GM12878 (cell line): ENCODE results near the gene LRRC8A. TPM values are rescaled to one million over a fixed set of nuclear protein-coding genes. Genes with fewer than 3 reads are reported as not detected.

Source experiments
- ATAC-seq: fragments of 200-7000 bp; cut with Tn5 transposase; 3 replicates; pipeline ENCODE4 v1.9.1; 2020; ENCODE audit warnings: mild to moderate bottlenecking, moderate library complexity
- BruUV-seq: library from RNA; stranded (reverse); fragments of 400-500 nt; replicated peaks from 2 replicates; lab custom pipeline; 2021; lab: Mats Ljungman, UMichigan
- CTCF ChIA-PET: fragments of 300-600 bp; sonication (Branson Sonifier 250); formaldehyde crosslinking; extraction: SDS; loops from one replicate; lab custom pipeline; 2021; ENCODE audit warnings: inconsistent platforms; lab: Yijun Ruan, JAX
- POLR2A ChIA-PET: fragments of 350-600 bp; formaldehyde crosslinking; extraction: SDS; loops from one replicate; lab custom pipeline; 2021; ENCODE audit warnings: inconsistent platforms; lab: Charles Lee
- RAD21 ChIA-PET: fragments of 300-600 bp; sonication (Branson Sonifier 250); formaldehyde crosslinking; loops from one replicate; lab custom pipeline; 2023; ENCODE audit warnings: antibody characterized with exemption; ENCODE audit not compliant: unreplicated experiment; lab: Charles Lee
- SMC1A ChIA-PET: fragments of 300-600 bp; sonication (Branson Sonifier 250); formaldehyde crosslinking; loops from one replicate; lab custom pipeline; 2023; ENCODE audit not compliant: unreplicated experiment, uncharacterized antibody; lab: Charles Lee
- DNase-seq: peaks from one replicate; pipeline ENCODE4 v3.0.0-alpha.2; 2011; ENCODE audit warnings: low read depth, low spot score
- FAIRE-seq: peaks from 3 replicates; lab custom pipeline; 2011; peaks lifted over from hg19 to GRCh38; lab: Jason Lieb, UNC
- H2AFZ ChIP-seq: 2 replicates; pipeline ENCODE4 v1.6.0; 2011; ENCODE audit warnings: low read depth, low read length, control low read depth; ENCODE audit not compliant: control insufficient read depth
- H3K27ac ChIP-seq: 2 replicates; pipeline ENCODE4 v1.5.1; 2011; ENCODE audit warnings: control low read depth; ENCODE audit not compliant: control insufficient read depth, insufficient read depth
- H3K27me3 ChIP-seq, 2 experiments: replicated peaks in 1 of 2; 2 replicates each; pipeline versions ENCODE4 v1.6.0 to v1.6.1; 2011; ENCODE audit warnings: low read length in 1 of 2; ENCODE audit not compliant: control insufficient read depth in 2 of 2, insufficient read depth in 2 of 2
- H3K36me3 ChIP-seq, 2 experiments: 2 replicates each; pipeline ENCODE4 v1.5.1; 2011; ENCODE audit warnings: low read length in 1 of 2; ENCODE audit not compliant: control insufficient read depth in 2 of 2, insufficient read depth in 2 of 2
- H3K4me1 ChIP-seq: 2 replicates; pipeline ENCODE4 v1.6.1; 2011; ENCODE audit warnings: mild to moderate bottlenecking, low read length, moderate library complexity, mixed read lengths; ENCODE audit not compliant: control insufficient read depth, insufficient read depth
- H3K4me2 ChIP-seq: 2 replicates; pipeline ENCODE4 v1.6.0; 2011; ENCODE audit warnings: control low read depth; ENCODE audit not compliant: control insufficient read depth, insufficient read depth
- H3K4me3 ChIP-seq: fragments of 200-600 bp; sonication (generic); 2 replicates; pipeline ENCODE4 v1.5.1; 2016
- H3K79me2 ChIP-seq: 2 replicates; pipeline ENCODE4 v1.6.0; 2011; ENCODE audit warnings: low read length; ENCODE audit not compliant: control insufficient read depth, insufficient read depth
- H3K9ac ChIP-seq: 2 replicates; pipeline ENCODE4 v1.8.0; 2011; ENCODE audit warnings: low read length, control low read depth, mixed read lengths; ENCODE audit not compliant: control insufficient read depth, insufficient read depth
- H3K9me3 ChIP-seq: replicated peaks from 3 replicates; pipeline ENCODE4 v1.5.1; 2011; ENCODE audit warnings: mild to moderate bottlenecking, low read length; ENCODE audit not compliant: control insufficient read depth, insufficient read depth
- H4K20me1 ChIP-seq: 2 replicates; pipeline ENCODE4 v1.6.0; 2011; ENCODE audit not compliant: control insufficient read depth, insufficient read depth
- ASH2L ChIP-seq: fragments of 300-600, 200-600 bp; sonication (generic); IDR thresholded peaks from 2 replicates; pipeline ENCODE4 v1.6.1; 2017; ENCODE audit warnings: low read depth, mild to moderate bottlenecking, borderline replicate concordance
- CBX3 ChIP-seq: fragments of 200-600 bp; sonication (generic); IDR thresholded peaks from 2 replicates; pipeline ENCODE4 v1.6.1; 2016; ENCODE audit warnings: low read depth, borderline replicate concordance
- CREM ChIP-seq: IDR thresholded peaks from 2 replicates; pipeline ENCODE4 v1.6.1; 2014; ENCODE audit warnings: antibody characterized with exemption, low read depth
- HDGF ChIP-seq: fragments of 450-650 bp; IDR thresholded peaks from 2 replicates; pipeline ENCODE4 v1.6.1; 2016; ENCODE audit warnings: antibody characterized with exemption
- MEF2B ChIP-seq: fragments of 450-650 bp; IDR thresholded peaks from 2 replicates; pipeline ENCODE4 v1.6.1; 2018; ENCODE audit warnings: mild to moderate bottlenecking, moderate library complexity; ENCODE audit not compliant: partially characterized antibody, poor library complexity, severe bottlenecking
- PML ChIP-seq: IDR thresholded peaks from 2 replicates; pipeline ENCODE4 v1.6.1; 2012; ENCODE audit warnings: low read length, inconsistent platforms
- POLR2AphosphoS2 ChIP-seq: IDR thresholded peaks from 2 replicates; pipeline ENCODE4 v1.6.1; 2011; ENCODE audit warnings: low read depth, mild to moderate bottlenecking, low read length, improper control_type of control experiment, moderate library complexity
- STAT1 ChIP-seq: fragments of 450-650 bp; conservative IDR thresholded peaks from 2 replicates; pipeline ENCODE4 v1.6.1; 2014; ENCODE audit warnings: antibody characterized with exemption, mild to moderate bottlenecking
- STAT3 ChIP-seq: IDR thresholded peaks from 2 replicates; pipeline ENCODE4 v1.6.1; 2011; ENCODE audit warnings: low read depth, low read length, improper control_type of control experiment
- TAF1 ChIP-seq: IDR thresholded peaks from 2 replicates; pipeline ENCODE4 v1.6.1; 2011; ENCODE audit warnings: mild to moderate bottlenecking, low read depth, low read length, borderline replicate concordance
- TARDBP ChIP-seq: IDR thresholded peaks from 2 replicates; pipeline ENCODE4 v1.6.1; 2016; ENCODE audit warnings: borderline replicate concordance
- ZNF207 ChIP-seq: fragments of 450-650 bp; IDR thresholded peaks from 2 replicates; pipeline ENCODE4 v1.6.1; 2014; ENCODE audit warnings: antibody characterized with exemption, mild to moderate bottlenecking, borderline replicate concordance
- ZZZ3 ChIP-seq: IDR thresholded peaks from 2 replicates; pipeline ENCODE4 v1.6.1; 2011; ENCODE audit warnings: low read depth; ENCODE audit not compliant: control insufficient read depth, insufficient read length
- WGBS: methylation state at CpG from one replicate; pipeline ENCODE4 v1.1.6; 2016; ENCODE audit warnings: low lambda C conversion rate; ENCODE audit not compliant: insufficient replicate concordance, insufficient coverage; ENCODE audit errors: missing lambda C conversion rate; 5-methylcytosine and 5-hydroxymethylcytosine counted together
- in situ Hi-C: fragments of 300-500 bp; cut with MboI; formaldehyde crosslinking; loops from 9 replicates; pipeline ENCODE4 v1.14.3; 2018; ENCODE audit warnings: mixed read lengths
- intact Hi-C: fragments of 100-400 bp; cut with micrococcal nuclease; formaldehyde crosslinking; loops from one replicate; pipeline ENCODE4 v1.14.2; 2022; ENCODE audit not compliant: unreplicated experiment
- polyA plus RNA-seq, 11 experiments: library from polyadenylated mRNA; depleted of rRNA in 4 of 11; unstranded in 6 of 11; stranded (reverse) in 5 of 11; fragments of >200 nt; fragmentation: Nextera tagmentation in 4 of 11; fragmentation: Illumina TruSeq in 1 of 11; extraction: Ambion mirVana in 4 of 11; extraction: Trizol in 1 of 11; gene quantifications; 1 replicate in 1 of 11; 2 replicates in 10 of 11; pipeline versions ENCODE4 v1.2.1 to v1.2.3, GENCODE V29; 2011 to 2016; ENCODE audit warnings: inconsistent platforms in 2 of 11, missing spikeins in 2 of 11, low read depth in 1 of 11
- total RNA-seq, 4 experiments: library from RNA; depleted of rRNA in 3 of 4; stranded (reverse); fragments of >200 nt in 3 of 4; fragmentation: Illumina TruSeq in 1 of 4; extraction: Trizol in 1 of 4; gene quantifications; 2 replicates each; pipeline versions ENCODE4 v1.2.1 to v1.2.3, GENCODE V29; 2013 to 2021
- TF ChIP-seq, protein P1 (sequence below): fragments of 450-650 bp; IDR thresholded peaks from 2 replicates; pipeline ENCODE4 v1.6.1; 2017; ENCODE audit warnings: mild to moderate bottlenecking
- TF ChIP-seq, protein P2 (sequence below): fragments of 450-650 bp; formaldehyde crosslinking; IDR thresholded peaks from 2 replicates; pipeline ENCODE4 v1.5.0; 2022; ENCODE audit warnings: mild to moderate bottlenecking, missing genetic modification characterization
- TF ChIP-seq, protein P3 (sequence below): IDR thresholded peaks from 2 replicates; pipeline ENCODE4 v1.6.1; 2011; ENCODE audit warnings: borderline replicate concordance, low read depth, mild to moderate bottlenecking, moderate library complexity, mixed read lengths, low read length; ENCODE audit not compliant: insufficient read depth; ENCODE audit errors: extremely low read length

Gene LRRC8A
- total and polyA plus RNA-seq, 10 of the 15 experiments (the other 5 are each of a cell fraction or from before 2014, with no cell fraction given): 1.6 to 15.9 (median 9.7) TPM

DNA sequence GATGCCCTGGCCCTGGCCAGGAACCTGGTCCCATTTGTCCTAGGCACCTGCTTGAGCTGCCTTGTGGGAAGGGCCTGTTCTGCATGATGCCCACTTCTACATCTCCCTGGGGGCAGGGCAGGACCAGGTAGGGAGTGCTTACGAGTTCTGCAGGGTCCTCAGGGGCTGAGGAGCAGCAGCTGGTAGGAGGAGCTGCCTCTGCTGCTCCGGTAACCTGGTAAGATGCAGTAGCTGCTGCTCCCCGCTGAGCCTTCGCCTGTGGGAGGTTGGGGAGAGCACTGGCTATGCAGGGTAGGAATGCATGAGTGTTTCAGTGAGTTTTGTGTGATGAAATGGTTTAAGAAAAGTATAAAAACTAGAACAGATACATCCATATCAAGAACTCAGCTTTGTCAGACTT lies 13.6 kb downstream of the LRRC8A start:
- peaks cover 15% of the 10 kb centered on the region for H3K4me1 ChIP-seq
- ChIA-PET POLR2A (no interaction called here), SMC1A (no interaction called here), CTCF (no interaction called here), RAD21 (no interaction called here)
- FAIRE-seq (no peak), DNase-seq (no peak), ATAC-seq (no peak)
- TF ChIP-seq TARDBP: no peak
- no peak for TF ChIP-seq STAT1
- TF ChIP-seq CREM: no peak
- TF ChIP-seq ASH2L: no peak
- no peak for TF ChIP-seq ZZZ3
- TF ChIP-seq MEF2B: no peak
- TF ChIP-seq, protein P1, sequence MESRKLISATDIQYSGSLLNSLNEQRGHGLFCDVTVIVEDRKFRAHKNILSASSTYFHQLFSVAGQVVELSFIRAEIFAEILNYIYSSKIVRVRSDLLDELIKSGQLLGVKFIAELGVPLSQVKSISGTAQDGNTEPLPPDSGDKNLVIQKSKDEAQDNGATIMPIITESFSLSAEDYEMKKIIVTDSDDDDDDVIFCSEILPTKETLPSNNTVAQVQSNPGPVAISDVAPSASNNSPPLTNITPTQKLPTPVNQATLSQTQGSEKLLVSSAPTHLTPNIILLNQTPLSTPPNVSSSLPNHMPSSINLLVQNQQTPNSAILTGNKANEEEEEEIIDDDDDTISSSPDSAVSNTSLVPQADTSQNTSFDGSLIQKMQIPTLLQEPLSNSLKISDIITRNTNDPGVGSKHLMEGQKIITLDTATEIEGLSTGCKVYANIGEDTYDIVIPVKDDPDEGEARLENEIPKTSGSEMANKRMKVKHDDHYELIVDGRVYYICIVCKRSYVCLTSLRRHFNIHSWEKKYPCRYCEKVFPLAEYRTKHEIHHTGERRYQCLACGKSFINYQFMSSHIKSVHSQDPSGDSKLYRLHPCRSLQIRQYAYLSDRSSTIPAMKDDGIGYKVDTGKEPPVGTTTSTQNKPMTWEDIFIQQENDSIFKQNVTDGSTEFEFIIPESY: no peak
- TF ChIP-seq PML: no peak
- no peak for TF ChIP-seq TAF1
- TF ChIP-seq ZNF207: no peak
- TF ChIP-seq POLR2AphosphoS2: no peak
- TF ChIP-seq, protein P2, sequence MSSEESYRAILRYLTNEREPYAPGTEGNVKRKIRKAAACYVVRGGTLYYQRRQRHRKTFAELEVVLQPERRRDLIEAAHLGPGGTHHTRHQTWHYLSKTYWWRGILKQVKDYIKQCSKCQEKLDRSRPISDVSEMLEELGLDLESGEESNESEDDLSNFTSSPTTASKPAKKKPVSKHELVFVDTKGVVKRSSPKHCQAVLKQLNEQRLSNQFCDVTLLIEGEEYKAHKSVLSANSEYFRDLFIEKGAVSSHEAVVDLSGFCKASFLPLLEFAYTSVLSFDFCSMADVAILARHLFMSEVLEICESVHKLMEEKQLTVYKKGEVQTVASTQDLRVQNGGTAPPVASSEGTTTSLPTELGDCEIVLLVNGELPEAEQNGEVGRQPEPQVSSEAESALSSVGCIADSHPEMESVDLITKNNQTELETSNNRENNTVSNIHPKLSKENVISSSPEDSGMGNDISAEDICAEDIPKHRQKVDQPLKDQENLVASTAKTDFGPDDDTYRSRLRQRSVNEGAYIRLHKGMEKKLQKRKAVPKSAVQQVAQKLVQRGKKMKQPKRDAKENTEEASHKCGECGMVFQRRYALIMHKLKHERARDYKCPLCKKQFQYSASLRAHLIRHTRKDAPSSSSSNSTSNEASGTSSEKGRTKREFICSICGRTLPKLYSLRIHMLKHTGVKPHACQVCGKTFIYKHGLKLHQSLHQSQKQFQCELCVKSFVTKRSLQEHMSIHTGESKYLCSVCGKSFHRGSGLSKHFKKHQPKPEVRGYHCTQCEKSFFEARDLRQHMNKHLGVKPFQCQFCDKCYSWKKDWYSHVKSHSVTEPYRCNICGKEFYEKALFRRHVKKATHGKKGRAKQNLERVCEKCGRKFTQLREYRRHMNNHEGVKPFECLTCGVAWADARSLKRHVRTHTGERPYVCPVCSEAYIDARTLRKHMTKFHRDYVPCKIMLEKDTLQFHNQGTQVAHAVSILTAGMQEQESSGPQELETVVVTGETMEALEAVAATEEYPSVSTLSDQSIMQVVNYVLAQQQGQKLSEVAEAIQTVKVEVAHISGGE: no peak
- TF ChIP-seq, protein P3, sequence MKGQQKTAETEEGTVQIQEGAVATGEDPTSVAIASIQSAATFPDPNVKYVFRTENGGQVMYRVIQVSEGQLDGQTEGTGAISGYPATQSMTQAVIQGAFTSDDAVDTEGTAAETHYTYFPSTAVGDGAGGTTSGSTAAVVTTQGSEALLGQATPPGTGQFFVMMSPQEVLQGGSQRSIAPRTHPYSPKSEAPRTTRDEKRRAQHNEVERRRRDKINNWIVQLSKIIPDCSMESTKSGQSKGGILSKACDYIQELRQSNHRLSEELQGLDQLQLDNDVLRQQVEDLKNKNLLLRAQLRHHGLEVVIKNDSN: no peak
- TF ChIP-seq CBX3: no peak
- no peak for TF ChIP-seq HDGF
- TF ChIP-seq STAT3: no peak
- no TSS peak for BruUV-seq
- no peak overlapping the region for H3K4me3 ChIP-seq
- H3K9me3 ChIP-seq: no peaks in the 10 kb centered on the region
- no peak overlapping the region for H3K27ac ChIP-seq
- H3K9ac ChIP-seq: no peak overlapping the region
- in situ Hi-C loops: no loop called here
- H4K20me1 ChIP-seq: no peaks in the 10 kb centered on the region
- WGBS: 81% methylated on average over 4 of the region's 4 CpGs
- H3K27me3 ChIP-seq: no peaks in the 10 kb centered on the region
- no peak overlapping the region for H2AFZ ChIP-seq
- no peaks in the 10 kb centered on the region for H3K79me2 ChIP-seq
- H3K4me2 ChIP-seq: no peak overlapping the region
- H3K36me3 ChIP-seq: peaks cover 3 to 13% of the 10 kb centered on the region in 2 experiments; a peak in 3 of 4 replicates
- intact Hi-C loops: no loop called here
